SU-DHL-6 (cell line): ENCODE results near the gene MYLK2.

Source experiments
- H2AFZ ChIP-seq: fragments of 200-600 bp; sonication (generic); 2 replicates; pipeline ENCODE4 v1.6.1; 2014; ENCODE audit warnings: low read depth, mild to moderate bottlenecking, moderate library complexity, mixed read lengths, antibody characterized with exemption, low read length; ENCODE audit not compliant: severe bottlenecking
- H3F3A ChIP-seq: fragments of 200-600 bp; shearing (Covaris generic); 2 replicates; pipeline ENCODE4 v1.6.0; 2016; ENCODE audit warnings: antibody characterized with exemption, mild to moderate bottlenecking; ENCODE audit not compliant: insufficient read depth
- H3K27ac ChIP-seq: fragments of 200-600 bp; sonication (generic); 2 replicates; pipeline ENCODE4 v1.5.1; 2016; ENCODE audit warnings: low read depth, mild to moderate bottlenecking, low read length, moderate library complexity, mixed read lengths
- H3K27me3 ChIP-seq: fragments of 200-600 bp; sonication (generic), shearing (Covaris generic); 2 replicates; pipeline ENCODE4 v1.6.0; 2014; ENCODE audit warnings: mild to moderate bottlenecking, low read length
- H3K36me3 ChIP-seq: fragments of 200-600 bp; sonication (generic); 2 replicates; pipeline ENCODE4 v1.6.1; 2014; ENCODE audit warnings: mild to moderate bottlenecking, low read length, mixed read lengths
- H3K4me2 ChIP-seq: fragments of 300-600, 200-600 bp; shearing (Covaris generic), sonication (generic); 2 replicates; pipeline ENCODE4 v1.6.0; 2014; ENCODE audit warnings: low read length, low read depth, mild to moderate bottlenecking; ENCODE audit not compliant: poor library complexity, severe bottlenecking
- H3K4me3 ChIP-seq: fragments of 200-600 bp; sonication (generic); 2 replicates; pipeline ENCODE4 v1.5.1; 2014; ENCODE audit warnings: antibody characterized with exemption, low read length, mild to moderate bottlenecking, mixed read lengths; ENCODE audit not compliant: insufficient read depth, poor library complexity, severe bottlenecking
- H3K79me2 ChIP-seq: fragments of 200-600 bp; sonication (generic); 2 replicates; pipeline ENCODE4 v1.6.1; 2014; ENCODE audit warnings: mild to moderate bottlenecking, low read length, moderate library complexity; ENCODE audit not compliant: insufficient read depth
- H3K9ac ChIP-seq: fragments of 200-600 bp; sonication (generic); 2 replicates; pipeline ENCODE4 v1.7.0; 2014; ENCODE audit warnings: mild to moderate bottlenecking, low read length
- H3K9me2 ChIP-seq: fragments of 200-600 bp; sonication (generic); replicated peaks from 2 replicates; pipeline ENCODE4 v1.6.1; 2014; ENCODE audit warnings: low read length; ENCODE audit not compliant: insufficient read depth
- H3K9me3 ChIP-seq: fragments of 200-600 bp; sonication (generic); 2 replicates; pipeline ENCODE4 v1.6.1; 2014; ENCODE audit warnings: low read length, mixed read lengths; ENCODE audit not compliant: insufficient read depth
- H4K20me1 ChIP-seq: fragments of 200-600 bp; sonication (generic); 2 replicates; pipeline ENCODE4 v1.6.1; 2014; ENCODE audit warnings: low read depth, mild to moderate bottlenecking, antibody characterized with exemption, low read length, moderate library complexity, mixed read lengths
- CTCF ChIP-seq: fragments of 200-600 bp; sonication (generic); IDR thresholded peaks from one replicate; pipeline ENCODE4 v1.5.1; 2017; ENCODE audit warnings: antibody characterized with exemption, mild to moderate bottlenecking, low read length, moderate library complexity; ENCODE audit not compliant: insufficient read depth, poor library complexity, severe bottlenecking
- EZH2phosphoT487 ChIP-seq: fragments of 200-600 bp; sonication (generic), shearing (Covaris generic); conservative IDR thresholded peaks from 2 replicates; pipeline ENCODE4 v1.6.1; 2018; ENCODE audit warnings: mild to moderate bottlenecking, antibody characterized with exemption, low read length, moderate library complexity, mixed read lengths

The MYLK2 gene

GRCh38 chr20:31830406-31830981 lies 11.3 kb downstream of the MYLK2 start:
- no peaks in the 10 kb centered on the region for H3K9me2 ChIP-seq
- no peak overlapping the region for H3K4me3 ChIP-seq
- H3K79me2 ChIP-seq: no peaks in the 10 kb centered on the region
- H3K27me3 ChIP-seq: no peaks in the 10 kb centered on the region
- H3K27ac ChIP-seq: no peak overlapping the region
- no peak overlapping the region for H3K4me2 ChIP-seq
- H3K9ac ChIP-seq: no peak overlapping the region
- no peaks in the 10 kb centered on the region for H3F3A ChIP-seq
- H3K9me3 ChIP-seq: no peaks in the 10 kb centered on the region
- H2AFZ ChIP-seq: no peak overlapping the region
- H4K20me1 ChIP-seq: no peaks in the 10 kb centered on the region
- TF ChIP-seq EZH2phosphoT487 (no peak), CTCF (no peak)
- no peaks in the 10 kb centered on the region for H3K36me3 ChIP-seq

- H3K9ac ChIP-seq: no peak overlapping the region
- H3K9me3 ChIP-seq: no peaks in the 10 kb centered on the region
- no peaks in the 10 kb centered on the region for H3F3A ChIP-seq
- no peaks in the 10 kb centered on the region for H4K20me1 ChIP-seq
- no peak overlapping the region for H2AFZ ChIP-seq
- no peak overlapping the region for H3K4me2 ChIP-seq
- H3K9me2 ChIP-seq: no peaks in the 10 kb centered on the region
- H3K4me3 ChIP-seq: no peak overlapping the region
- no peak overlapping the region for H3K27ac ChIP-seq
- no peaks in the 10 kb centered on the region for H3K79me2 ChIP-seq
- H3K36me3 ChIP-seq: no peaks in the 10 kb centered on the region
- TF ChIP-seq EZH2phosphoT487 (no peak), CTCF (no peak)
- H3K27me3 ChIP-seq: no peaks in the 10 kb centered on the region
These were observed 12.1 kb downstream of the MYLK2 start for GRCh38 chr20:31831211-31831610.

GRCh38 chr20:31831771-31832306 lies 12.7 kb downstream of the MYLK2 start:
- no peaks in the 10 kb centered on the region for H4K20me1 ChIP-seq

More at GRCh38 chr20:31831771-31832306, 12.7 kb downstream of the MYLK2 start:
- TF ChIP-seq EZH2phosphoT487: no peak
- TF ChIP-seq CTCF: no peak
- H3K36me3 ChIP-seq: no peaks in the 10 kb centered on the region
- no peak overlapping the region for H2AFZ ChIP-seq
- no peaks in the 10 kb centered on the region for H3K27me3 ChIP-seq
- H3F3A ChIP-seq: no peaks in the 10 kb centered on the region
- H3K9me2 ChIP-seq: no peaks in the 10 kb centered on the region
- H3K9ac ChIP-seq: no peak overlapping the region
- no peak overlapping the region for H3K4me2 ChIP-seq
- H3K79me2 ChIP-seq: no peaks in the 10 kb centered on the region
- no peak overlapping the region for H3K27ac ChIP-seq
- H3K4me3 ChIP-seq: no peak overlapping the region
- no peaks in the 10 kb centered on the region for H3K9me3 ChIP-seq
